ENCODE results near the gene VAX1.
A peak's percentile ranks its signal among the peaks of the same experiment; 100 is the strongest.
"Not testable (repeated sequence)": the region's sequence is repeated elsewhere in the genome, so short reads cannot be mapped to it uniquely, and the experiment has no call there.

The VAX1 gene

GRCh38 chr10:117134306-117135025, 3.6 kb downstream of the VAX1 start:
- no peak for DNase-seq

- no peak for DNase-seq
Measured at GRCh38 chr10:117134056-117134305, 4.1 kb downstream of the VAX1 start.

GRCh38 chr10:117133273-117134055, 4.6 kb downstream of the VAX1 start:
- no peak for DNase-seq

GRCh38 chr10:117132751-117133231, 5.3 kb downstream of the VAX1 start:
- no peak for DNase-seq

- DNase-seq, result no peak
Measured at GRCh38 chr10:117131376-117132327, 6.4 kb downstream of the VAX1 start.

- no peak for DNase-seq
Measured at GRCh38 chr10:117130862-117131375, 7.2 kb downstream of the VAX1 start.

- no peak for DNase-seq
Measured at GRCh38 chr10:117130346-117130745, 7.7 kb downstream of the VAX1 start.

- DNase-seq, result not testable (repeated sequence)
Measured at GRCh38 chr10:117126645-117127044, 11.4 kb downstream of the VAX1 start.

GRCh38 chr10:117126034-117126433, 12.0 kb downstream of the VAX1 start:
- DNase-seq, result no peak

GRCh38 chr10:117112220-117112619, 25.9 kb downstream of the VAX1 start:
- DNase-seq, result peak; percentile 42

- no peak for DNase-seq
Measured at GRCh38 chr10:117107238-117107637, 30.8 kb downstream of the VAX1 start.

- DNase-seq, result no peak
Measured at GRCh38 chr10:117096599-117097201, 41.4 kb downstream of the VAX1 start.

- no peak for DNase-seq
Measured at GRCh38 chr10:117094856-117095255, 43.2 kb downstream of the VAX1 start.

- DNase-seq, result no peak
Measured at GRCh38 chr10:117092386-117092785, 45.7 kb downstream of the VAX1 start.

- DNase-seq, result no peak
Measured at GRCh38 chr10:117090834-117091233, 47.2 kb downstream of the VAX1 start.

- no peak for DNase-seq
Measured at GRCh38 chr10:117087521-117087920, 50.5 kb downstream of the VAX1 start.

GRCh38 chr10:117086546-117086945, 51.5 kb downstream of the VAX1 start:
- no peak for DNase-seq

- DNase-seq, result not testable (repeated sequence)
Measured at GRCh38 chr10:117084421-117085246, 53.4 kb downstream of the VAX1 start.

Data from DMS53 (cell line).